GM21515 (cell line): ENCODE results near the gene TAS1R2.
"Not testable (repeated sequence)": the region's sequence is repeated elsewhere in the genome, so short reads cannot be mapped to it uniquely, and the experiment has no call there.

Experiments used
- ATAC-seq: cut with Tn5 transposase; IDR thresholded peaks from one replicate; pipeline ENCODE4 v1.9.1; 2021; ENCODE audit not compliant: unreplicated experiment

TAS1R2 gene

DNA sequence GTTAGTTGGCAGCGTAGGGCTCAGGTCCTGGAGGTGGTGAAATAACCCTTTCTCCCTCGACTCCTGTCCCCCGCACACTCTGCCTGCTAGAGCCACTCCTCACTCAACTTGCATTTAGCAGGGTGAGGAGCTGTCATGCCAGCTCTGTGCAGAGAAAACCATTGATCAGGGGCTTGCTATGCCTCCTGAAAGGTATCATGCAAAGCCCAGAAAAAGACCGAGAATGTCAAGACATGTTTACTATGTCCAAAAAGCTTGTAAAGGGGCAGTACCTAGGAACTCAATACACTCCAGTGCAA is 24.9 kb upstream of the TAS1R2 start:
- ATAC-seq = no peak

DNA sequence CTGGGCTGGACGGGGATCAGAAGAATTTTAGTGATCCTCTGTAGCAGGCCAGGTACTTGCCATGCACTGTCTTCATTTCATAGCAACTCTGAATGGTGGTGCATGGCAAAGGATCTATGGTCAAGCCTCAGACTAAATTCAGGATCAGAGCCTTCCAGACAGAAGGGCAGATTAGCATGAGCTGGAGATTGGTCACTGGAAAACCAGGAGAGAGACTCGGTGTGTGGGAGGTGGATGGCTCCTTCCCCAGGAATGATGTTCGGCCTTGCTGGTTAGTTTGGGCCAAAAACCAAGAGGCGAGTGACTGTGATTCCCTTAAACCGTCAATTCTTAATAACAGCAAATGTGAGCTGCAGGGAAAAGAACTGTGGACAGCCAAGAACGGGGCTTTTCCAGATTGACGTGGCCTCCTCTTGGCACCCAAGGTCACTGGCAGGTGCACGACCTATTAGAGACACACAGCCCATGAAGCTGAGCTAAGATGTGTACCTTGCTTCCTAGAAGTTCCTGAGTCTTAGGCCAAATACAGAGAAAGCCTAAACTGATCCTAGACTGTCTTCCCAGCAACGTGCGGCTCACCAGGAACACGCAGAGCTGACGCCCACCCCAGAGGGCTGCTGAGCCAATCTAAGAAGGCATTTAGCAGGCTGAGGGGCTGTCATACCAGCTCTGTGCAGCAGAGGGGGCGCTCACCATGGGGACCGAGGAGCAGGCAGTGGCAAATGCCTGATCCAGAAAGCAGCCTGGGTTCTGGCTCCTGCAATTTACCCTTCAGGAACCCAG is 24.4 kb upstream of the TAS1R2 start:
- ATAC-seq = no peak

- ATAC-seq = no peak
These were observed 23.6 kb upstream of the TAS1R2 start for GRCh38 chr1:18883079-18883478.

GRCh38 chr1:18882486-18882885 is 23.0 kb upstream of the TAS1R2 start:
- no peak for ATAC-seq

GRCh38 chr1:18881642-18882431 is 22.4 kb upstream of the TAS1R2 start:
- no peak for ATAC-seq

DNA sequence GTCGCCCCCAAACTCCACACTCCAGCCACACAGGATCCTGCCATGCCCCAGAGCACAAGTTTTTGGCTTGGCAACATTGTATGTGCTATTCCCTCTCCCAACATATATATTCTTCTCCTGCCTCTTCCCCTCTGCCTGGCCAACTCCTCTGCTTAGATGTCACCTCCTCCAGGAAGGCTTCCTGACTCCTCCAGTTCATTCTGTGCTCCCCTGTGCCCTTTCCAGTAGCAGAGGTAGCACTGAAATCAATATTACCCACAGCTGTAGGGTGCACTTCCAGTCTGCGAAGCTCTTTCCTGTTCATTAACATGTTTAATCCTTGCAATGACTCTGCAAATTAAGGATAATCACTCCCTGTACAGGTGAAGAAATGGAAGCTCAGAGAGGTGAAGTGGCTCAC is 21.7 kb upstream of the TAS1R2 start:
- ATAC-seq = no peak

- no peak for ATAC-seq
These were observed 21.1 kb upstream of the TAS1R2 start for GRCh38 chr1:18880585-18880984.

DNA sequence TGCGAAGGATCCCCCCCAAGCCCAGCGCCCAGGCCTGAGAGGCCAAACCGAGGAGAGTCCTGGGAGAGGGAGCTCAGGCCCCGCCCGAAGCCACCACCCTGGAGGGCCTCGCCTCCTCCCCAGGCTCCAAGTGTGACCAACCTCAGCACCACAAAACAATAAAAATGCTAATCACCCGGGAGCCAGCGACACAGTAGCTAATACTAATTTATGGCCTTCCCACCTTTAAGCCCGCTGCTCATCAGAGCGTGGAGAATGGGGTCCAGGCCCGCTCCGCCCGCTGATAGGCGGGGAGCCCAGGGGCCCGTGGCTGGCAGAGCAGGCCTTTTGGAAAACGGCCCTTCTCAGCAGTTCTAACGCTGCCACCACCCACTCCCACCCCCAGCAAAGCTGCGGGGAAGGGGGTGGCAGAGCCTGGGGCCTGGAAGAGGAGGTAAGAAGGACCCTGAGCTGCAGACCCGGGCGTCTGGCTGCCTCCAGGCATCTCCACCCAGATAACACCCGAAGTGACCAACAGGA is 20.4 kb upstream of the TAS1R2 start:
- no peak for ATAC-seq

GRCh38 chr1:18879215-18879790 is 19.8 kb upstream of the TAS1R2 start:
- ATAC-seq = no peak

DNA sequence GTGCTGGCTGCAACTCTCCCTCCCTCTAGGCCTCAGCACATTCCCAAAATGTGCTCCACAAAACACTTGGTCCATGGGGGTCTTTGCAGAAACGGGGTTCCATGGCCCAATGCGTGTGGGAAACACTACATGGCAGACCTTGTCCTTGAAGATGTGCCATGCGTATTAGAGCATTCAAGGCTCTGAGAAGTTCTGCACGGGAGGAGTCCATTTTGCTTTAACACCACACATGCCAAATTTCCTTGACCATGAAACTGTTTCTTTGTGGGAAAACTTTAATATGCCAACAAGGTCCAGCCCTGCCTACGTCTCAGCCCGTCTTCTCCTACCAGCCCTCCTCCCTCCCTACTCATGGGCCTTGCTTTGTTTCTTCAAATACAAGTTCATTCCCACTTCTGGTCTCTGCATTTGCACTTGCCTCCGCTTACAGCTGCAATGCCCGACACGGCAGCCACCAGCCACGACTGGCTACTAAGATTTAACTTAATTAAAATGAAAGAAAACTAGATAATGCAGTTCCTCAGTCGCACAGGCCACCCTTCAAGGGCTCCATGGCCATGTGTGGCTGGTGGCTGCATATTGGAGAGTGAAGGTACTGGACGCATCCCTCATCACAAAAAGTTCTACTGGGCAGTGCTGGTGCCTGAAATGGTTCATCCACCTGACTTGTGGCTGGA is 19.2 kb upstream of the TAS1R2 start:
- no peak for ATAC-seq

DNA sequence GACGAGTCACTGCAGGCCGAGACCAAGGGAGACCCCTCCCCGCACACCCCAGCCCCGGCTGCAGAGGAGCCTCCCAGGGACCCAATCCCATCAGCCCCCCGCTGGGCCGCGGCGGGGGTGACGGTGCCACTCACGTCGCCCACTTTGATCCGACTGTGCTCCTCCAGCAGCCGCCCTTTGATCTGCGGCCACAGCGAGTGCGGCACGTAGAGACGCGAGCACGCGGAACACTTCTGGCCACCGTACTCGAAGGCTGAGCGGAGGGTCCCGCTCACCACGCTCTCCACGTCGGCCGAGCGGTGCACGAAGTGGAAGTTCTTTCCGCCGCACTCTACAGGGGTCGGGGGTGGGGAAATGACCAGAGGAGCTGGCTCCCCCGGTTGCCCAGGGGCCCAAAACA is 17.8 kb upstream of the TAS1R2 start:
- no peak for ATAC-seq

DNA sequence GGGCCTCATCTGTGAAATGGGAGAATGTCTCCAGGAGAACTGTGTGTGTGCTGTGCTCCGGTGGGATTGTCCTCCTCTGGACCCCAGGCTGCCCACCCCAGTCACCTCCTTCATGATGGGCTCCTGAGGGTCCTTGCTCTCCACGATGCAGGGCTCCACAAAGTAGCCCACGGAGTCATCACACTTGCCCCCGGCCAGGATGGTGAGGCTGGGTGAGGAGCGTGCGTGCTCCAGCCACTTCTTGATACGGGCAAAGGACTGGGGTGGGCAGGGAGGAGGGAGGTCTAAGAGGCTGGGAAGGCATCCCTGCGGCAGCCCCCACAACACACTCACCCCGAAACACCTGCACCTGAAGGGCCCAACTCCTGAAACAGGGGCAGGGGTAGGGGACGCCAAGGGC is 16.8 kb upstream of the TAS1R2 start:
- ATAC-seq = no peak

DNA sequence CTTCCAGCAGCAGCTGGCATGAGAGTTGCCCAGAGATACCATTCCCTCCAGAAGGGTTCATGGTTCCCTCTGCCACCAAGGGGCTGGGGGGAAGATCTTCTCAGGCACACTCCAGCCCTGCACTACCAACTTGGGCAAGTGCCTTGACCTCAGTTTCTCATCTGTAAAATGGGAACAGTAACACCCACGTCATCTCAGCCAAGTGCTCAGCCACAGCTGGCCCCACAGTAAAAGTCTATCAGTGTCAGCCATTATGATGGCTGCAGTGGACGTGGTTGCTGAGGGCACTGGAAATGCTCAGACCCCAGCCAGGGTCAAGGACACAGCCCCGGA is 16.3 kb upstream of the TAS1R2 start:
- no peak for ATAC-seq

DNA sequence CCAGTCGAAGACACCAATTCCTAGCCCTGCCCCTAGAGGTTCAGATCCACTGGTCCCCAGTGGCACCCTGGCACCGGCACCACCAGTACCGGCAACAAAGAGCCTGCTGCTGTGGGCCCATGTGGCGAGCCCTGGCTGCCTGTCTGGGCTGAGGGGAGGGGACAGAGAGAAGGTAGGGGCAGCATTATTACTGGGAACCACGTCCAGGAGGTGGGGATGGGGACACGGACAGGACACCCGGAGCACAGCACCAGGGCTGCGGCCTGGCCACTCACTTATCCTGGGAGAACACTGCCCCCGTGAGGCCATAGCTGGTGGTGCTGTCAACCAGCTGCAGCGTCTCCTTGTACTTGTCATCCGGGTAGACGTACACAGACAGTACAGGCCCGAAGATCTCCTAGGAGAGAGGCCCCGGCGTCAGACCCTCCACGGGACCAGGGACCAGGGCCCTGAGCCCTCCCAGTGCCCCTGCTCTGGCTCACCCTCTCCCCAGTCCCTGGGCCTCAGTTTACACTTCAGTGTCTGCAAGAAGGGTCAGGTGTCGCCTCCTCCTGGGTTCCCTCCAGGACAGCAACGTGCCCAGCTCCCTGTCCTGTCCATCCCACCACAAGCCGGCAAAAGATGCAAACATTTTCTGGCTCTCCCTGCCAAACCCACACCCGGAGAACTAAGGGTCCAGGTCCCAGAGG is 15.8 kb upstream of the TAS1R2 start:
- ATAC-seq = no peak

DNA sequence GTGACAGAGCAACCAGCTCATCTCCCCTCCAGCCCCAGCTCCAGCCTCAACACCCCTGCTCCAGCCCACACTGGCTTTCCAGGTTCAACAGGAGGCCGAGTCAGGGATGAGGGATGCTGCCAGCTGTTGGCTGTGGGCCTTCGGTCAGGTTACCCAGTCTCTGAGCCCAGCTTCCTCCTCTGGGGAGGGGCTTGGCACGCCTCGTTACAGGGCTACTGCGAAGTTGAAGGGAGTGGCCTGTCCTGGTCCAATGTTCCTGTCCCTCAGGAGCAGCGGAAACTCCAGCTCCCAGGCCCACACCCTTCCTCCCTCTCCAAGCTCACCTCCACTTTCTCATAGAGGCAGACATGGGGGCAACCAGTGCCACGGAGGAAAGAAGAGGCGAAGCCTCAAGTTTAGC is 15.1 kb upstream of the TAS1R2 start:
- no peak for ATAC-seq

DNA sequence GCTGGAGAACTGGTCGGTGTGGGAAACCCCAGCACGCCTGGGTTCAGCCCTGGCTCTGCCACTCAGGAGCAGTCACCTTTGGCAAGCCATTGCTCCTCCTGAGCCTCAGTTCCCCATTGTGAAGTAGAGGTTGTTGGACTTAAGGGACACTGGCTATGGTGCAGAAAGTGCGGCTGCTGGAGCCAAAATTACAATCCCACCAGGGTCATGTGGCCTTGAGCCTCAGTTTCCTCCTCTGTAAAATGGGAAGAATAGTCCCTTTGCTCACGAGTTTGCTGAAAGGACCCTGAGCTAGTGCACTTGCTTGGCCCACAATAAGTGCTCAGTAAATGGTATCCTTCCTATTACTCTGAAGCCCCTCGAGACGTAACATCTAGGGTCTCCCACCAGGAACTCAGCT is 14.6 kb upstream of the TAS1R2 start:
- no peak for ATAC-seq

GRCh38 chr1:18872071-18872611 is 12.7 kb upstream of the TAS1R2 start:
- ATAC-seq = no peak

- ATAC-seq = no peak
These were observed 12.1 kb upstream of the TAS1R2 start for GRCh38 chr1:18871401-18872070.

DNA sequence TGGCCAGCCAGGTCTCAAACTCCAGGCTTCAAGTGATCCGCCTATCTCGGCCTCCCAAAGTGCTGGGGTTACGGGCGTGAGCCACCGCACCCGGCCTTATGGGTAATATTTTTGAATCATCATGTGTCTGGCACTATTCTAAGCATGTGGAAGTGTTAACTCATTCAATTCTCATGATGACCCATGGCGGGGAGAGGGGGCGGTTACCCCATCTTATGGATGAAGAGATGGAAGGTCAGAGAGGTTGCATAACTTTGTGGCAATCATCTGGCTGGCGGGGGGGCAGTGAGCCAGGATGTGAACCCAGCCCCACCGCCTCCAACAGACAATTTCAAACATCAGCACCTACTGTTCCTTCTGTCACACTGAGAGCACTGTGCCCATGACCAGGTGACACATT is 11.5 kb upstream of the TAS1R2 start:
- no peak for ATAC-seq

GRCh38 chr1:18870595-18870865 is 11.1 kb upstream of the TAS1R2 start:
- ATAC-seq = not testable (repeated sequence)
